ENCODE data around the gene RNF25.

The RNF25 gene, protein sequence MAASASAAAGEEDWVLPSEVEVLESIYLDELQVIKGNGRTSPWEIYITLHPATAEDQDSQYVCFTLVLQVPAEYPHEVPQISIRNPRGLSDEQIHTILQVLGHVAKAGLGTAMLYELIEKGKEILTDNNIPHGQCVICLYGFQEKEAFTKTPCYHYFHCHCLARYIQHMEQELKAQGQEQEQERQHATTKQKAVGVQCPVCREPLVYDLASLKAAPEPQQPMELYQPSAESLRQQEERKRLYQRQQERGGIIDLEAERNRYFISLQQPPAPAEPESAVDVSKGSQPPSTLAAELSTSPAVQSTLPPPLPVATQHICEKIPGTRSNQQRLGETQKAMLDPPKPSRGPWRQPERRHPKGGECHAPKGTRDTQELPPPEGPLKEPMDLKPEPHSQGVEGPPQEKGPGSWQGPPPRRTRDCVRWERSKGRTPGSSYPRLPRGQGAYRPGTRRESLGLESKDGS

DNA sequence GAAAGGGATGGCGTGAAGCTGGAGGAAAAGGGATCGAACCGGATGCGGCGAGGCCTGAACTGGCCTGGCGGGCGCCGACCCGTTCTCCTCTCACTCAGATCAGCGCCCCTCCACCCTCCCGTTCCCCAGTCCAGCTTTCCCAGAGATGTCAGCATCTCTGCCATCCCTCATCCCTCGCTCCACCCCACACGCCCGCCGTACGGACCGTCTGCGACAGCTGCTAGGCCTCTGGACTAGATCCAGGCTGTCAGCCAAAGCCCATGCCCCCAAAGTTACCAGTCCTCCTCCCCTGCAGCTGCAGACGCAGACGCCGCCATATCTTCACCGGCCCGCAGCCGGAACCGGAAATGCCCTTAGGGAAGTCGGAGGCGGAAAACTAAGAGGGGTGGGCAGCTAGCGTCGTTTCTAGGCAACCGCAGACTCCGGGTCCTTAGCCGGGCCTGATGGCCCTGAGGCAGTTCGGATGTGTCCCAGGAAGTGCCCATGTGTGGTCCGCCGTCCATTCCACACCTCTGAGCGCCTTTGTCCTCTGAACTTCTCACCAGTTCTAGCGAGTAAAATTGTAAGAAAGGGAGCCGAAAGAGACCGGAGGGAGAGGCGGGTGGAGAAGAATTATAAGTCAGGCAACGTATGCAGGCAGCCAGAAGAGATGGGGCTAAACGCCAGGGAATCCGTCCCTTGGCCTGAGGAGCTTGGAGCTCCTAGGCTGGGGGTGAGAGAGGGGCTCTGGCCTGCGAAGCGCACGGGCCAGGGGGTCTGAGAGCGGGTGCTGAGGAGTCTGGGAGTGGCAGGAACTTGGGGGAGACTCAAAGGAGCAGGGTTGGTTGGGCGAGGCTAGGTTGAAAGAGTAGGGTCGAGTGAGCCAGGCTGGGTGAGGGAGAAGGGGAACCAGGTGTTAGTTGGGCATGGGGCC, at the start of gene RNF25, which contains the start of gene STK36:
Gene RNF25, minus strand, starts transcription at position 349 of the 913 bp plus-strand sequence. Its CDS starts 32 bp downstream, at position 317.
Gene STK36, plus strand, starts transcription at position 433 of the 913 bp plus-strand sequence. CDS start 744 bp downstream, outside the sequence.
- peak within 1 kb of the TSS; percentile 100 for H3K4me3 Mint-ChIP-seq
- TF ChIP-seq, protein P1, sequence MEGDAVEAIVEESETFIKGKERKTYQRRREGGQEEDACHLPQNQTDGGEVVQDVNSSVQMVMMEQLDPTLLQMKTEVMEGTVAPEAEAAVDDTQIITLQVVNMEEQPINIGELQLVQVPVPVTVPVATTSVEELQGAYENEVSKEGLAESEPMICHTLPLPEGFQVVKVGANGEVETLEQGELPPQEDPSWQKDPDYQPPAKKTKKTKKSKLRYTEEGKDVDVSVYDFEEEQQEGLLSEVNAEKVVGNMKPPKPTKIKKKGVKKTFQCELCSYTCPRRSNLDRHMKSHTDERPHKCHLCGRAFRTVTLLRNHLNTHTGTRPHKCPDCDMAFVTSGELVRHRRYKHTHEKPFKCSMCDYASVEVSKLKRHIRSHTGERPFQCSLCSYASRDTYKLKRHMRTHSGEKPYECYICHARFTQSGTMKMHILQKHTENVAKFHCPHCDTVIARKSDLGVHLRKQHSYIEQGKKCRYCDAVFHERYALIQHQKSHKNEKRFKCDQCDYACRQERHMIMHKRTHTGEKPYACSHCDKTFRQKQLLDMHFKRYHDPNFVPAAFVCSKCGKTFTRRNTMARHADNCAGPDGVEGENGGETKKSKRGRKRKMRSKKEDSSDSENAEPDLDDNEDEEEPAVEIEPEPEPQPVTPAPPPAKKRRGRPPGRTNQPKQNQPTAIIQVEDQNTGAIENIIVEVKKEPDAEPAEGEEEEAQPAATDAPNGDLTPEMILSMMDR (IDR thresholded peaks at IDR 0.05), result no peak
- DNase-seq, result peak; percentile 82
- peaks cover 3% of the 10 kb centered on the region for H3K27me3 Mint-ChIP-seq (ENCODE audit: low read depth, poor library complexity)
- peaks cover 26% of the 10 kb centered on the region for H3K4me1 Mint-ChIP-seq
- no peaks in the 10 kb centered on the region for H3K9me3 Mint-ChIP-seq
- peaks cover 30% of the 10 kb centered on the region for H3K36me3 Mint-ChIP-seq (ENCODE audit: low read depth)
- peak within 1 kb of the TSS; percentile 100 for H3K27ac Mint-ChIP-seq

DNA sequence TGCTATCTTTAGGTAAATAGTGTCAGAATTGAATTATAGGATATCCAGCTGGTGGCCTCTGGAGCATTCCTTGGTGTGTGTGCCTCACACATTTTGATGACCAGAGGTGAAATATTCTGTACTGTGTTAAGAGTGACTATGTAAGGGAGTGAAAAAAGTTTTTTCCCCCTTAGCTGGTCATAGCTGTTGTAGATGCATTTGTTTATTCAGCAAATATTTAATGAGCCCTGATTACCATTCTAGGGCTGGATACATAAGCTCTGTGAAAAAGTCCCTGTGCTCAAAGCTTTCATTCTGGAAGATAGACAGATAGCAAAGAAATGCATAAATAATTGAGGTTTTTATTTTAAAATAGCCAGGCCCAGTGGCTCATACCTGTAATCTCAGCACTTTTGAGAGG, 49.7 kb upstream of the RNF25 start:
- TF ChIP-seq, protein P1 (IDR thresholded peaks at IDR 0.05), result no peak
- H3K27ac Mint-ChIP-seq, result no peak overlapping the region
- peaks cover 3% of the 10 kb centered on the region for H3K27me3 Mint-ChIP-seq (ENCODE audit: low read depth, poor library complexity)
- H3K4me3 Mint-ChIP-seq, result no peak overlapping the region
- peaks cover 29% of the 10 kb centered on the region for H3K9me3 Mint-ChIP-seq
- peaks cover 31% of the 10 kb centered on the region for H3K4me1 Mint-ChIP-seq
- H3K36me3 Mint-ChIP-seq (ENCODE audit: low read depth), result peaks cover 68% of the 10 kb centered on the region
- no peak for DNase-seq

DNA sequence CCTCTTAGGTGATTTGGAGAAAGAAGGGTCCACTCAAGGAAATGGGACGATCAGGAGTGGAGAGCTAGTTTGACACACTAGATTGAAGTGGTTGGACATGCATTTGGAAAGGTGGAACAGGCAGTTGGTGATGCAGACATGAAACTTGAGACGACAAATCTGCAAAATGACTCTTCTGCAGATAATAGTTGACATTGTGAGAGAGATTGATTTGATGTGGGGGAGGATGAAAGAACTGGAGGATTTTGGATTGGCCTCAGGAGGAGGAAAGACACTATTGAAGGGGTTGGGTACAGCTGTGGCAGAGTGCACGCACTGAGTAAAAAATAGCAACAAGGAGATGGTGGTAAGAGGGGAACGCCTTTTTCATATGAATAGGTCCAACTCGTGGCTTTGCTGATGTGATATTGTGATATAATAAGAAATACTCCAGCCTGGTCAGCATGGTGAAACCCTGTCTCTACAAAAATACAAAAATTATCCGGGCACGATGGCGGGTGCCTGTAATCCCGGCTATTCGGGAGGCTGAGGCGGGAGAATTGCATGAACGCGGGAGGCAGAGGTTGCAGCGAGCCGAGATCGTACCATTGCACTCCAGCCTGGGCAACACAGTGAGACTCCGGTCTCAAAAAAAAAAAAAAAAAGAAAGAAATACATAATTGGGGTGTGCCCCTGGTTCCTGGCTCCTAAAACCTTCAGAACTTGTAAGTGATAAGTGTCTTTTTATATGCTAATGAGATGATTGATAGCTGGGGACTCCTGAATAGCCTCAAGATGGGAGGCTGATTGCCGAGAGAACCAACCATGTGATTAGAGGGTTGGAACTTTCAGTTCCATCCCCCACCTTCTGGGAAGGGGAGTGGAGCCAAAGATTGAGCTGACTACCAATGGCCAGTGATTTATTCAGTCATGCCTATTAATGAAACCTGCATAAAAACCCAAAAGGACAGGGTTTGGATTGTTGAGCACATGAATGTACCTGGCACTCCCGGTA, 48.5 kb upstream of the RNF25 start:
- Mint-ChIP-seq H3K9me3 (peaks cover 17% of the 10 kb centered on the region), H3K27ac (no peak overlapping the region), H3K4me1 (peaks cover 31% of the 10 kb centered on the region), H3K4me3 (no peak overlapping the region), H3K27me3 (ENCODE audit: low read depth, poor library complexity) (peaks cover 3% of the 10 kb centered on the region), H3K36me3 (ENCODE audit: low read depth) (peaks cover 65% of the 10 kb centered on the region)
- no peak for DNase-seq
- TF ChIP-seq, protein P1 (IDR thresholded peaks at IDR 0.05), result no peak

DNA sequence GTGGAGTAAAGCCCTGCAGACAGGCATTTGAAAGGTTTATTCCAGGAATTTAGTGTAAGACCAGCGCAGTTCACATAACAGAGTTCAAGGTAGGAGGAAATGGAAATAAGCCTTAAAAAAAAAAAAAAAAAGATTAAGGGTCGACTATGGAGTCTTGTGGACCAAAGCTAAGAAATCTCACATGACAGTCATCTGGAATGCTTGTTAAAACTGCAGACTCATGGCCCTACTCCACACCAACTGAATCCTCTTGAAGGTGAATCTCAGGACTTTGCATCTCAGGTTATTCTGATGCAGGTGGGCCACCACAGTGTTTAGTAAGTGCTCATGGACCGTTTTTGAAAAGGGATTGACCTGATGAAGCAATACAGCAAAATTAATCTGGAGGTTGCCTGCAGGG, 47.7 kb upstream of the RNF25 start:
- H3K9me3 Mint-ChIP-seq, result peaks cover 10% of the 10 kb centered on the region
- peaks cover 31% of the 10 kb centered on the region for H3K4me1 Mint-ChIP-seq
- peaks cover 61% of the 10 kb centered on the region for H3K36me3 Mint-ChIP-seq (ENCODE audit: low read depth)
- no peak overlapping the region for H3K27ac Mint-ChIP-seq
- no peak overlapping the region for H3K4me3 Mint-ChIP-seq
- no peak for DNase-seq
- TF ChIP-seq, protein P1 (IDR thresholded peaks at IDR 0.05), result no peak
- H3K27me3 Mint-ChIP-seq (ENCODE audit: low read depth, poor library complexity), result peaks cover 3% of the 10 kb centered on the region

DNA sequence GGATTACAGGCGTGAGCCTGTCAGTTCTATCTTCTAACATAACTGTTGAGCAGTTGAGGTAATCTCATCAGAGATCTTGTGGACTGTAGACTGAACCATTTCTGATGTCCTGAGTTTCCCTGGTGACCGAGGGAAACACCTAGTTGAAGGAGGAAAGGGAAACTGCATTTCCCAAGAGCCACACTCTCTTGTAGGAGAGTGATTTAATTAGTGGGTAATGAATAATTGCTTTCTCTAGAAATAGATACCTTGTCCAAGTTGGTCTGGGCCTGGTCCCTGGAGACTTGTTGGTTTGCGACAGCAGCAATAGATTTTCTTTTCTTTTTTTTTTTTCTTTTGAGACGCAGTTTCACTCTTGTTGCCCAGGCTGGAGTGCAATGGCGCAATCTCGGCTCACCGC, 46.3 kb upstream of the RNF25 start:
- Mint-ChIP-seq H3K9me3 (no peaks in the 10 kb centered on the region), H3K4me3 (no peak overlapping the region), H3K4me1 (peaks cover 34% of the 10 kb centered on the region), H3K27ac (peak overlapping the region; percentile 23), H3K36me3 (ENCODE audit: low read depth) (peaks cover 56% of the 10 kb centered on the region), H3K27me3 (ENCODE audit: low read depth, poor library complexity) (peaks cover 3% of the 10 kb centered on the region)
- DNase-seq, result no peak
- TF ChIP-seq, protein P1 (IDR thresholded peaks at IDR 0.05), result no peak

Measured in nephron progenitor cell (in vitro differentiated cells).